ENCODE data around the gene HACL1.

HACL1 gene

GRCh38 chr3:15601399-15602145 lies at the start of gene HACL1, which contains the start of gene BTD:
TSS of gene HACL1 (minus strand) at chr3:15601569. CDS start at chr3:15601463, 106 bp downstream.
TSS of gene BTD (plus strand) at chr3:15601745. CDS start at chr3:15635440, 33,695 bp downstream.
- peak; percentile 97 to 98 for DNase-seq

- DNase-seq = no peak
Observed at GRCh38 chr3:15649858-15650257, 48.5 kb upstream of the HACL1 start.

- no peak for DNase-seq
Observed at GRCh38 chr3:15649341-15649740, 48.0 kb upstream of the HACL1 start.

GRCh38 chr3:15647611-15648167 lies 46.3 kb upstream of the HACL1 start:
- DNase-seq = peak; percentile 31 to 41

GRCh38 chr3:15646851-15647511 lies 45.6 kb upstream of the HACL1 start:
- no peak for DNase-seq

GRCh38 chr3:15645740-15646501 lies 44.6 kb upstream of the HACL1 start:
- no peak for DNase-seq

GRCh38 chr3:15645246-15645645 lies 43.9 kb upstream of the HACL1 start:
- DNase-seq = no peak

GRCh38 chr3:15638891-15639262 lies 37.5 kb upstream of the HACL1 start:
- DNase-seq = no peak

GRCh38 chr3:15638193-15638890 lies 37.0 kb upstream of the HACL1 start:
- no peak for DNase-seq

GRCh38 chr3:15637131-15637951 lies 36.0 kb upstream of the HACL1 start:
- DNase-seq = no peak

- no peak for DNase-seq
Observed at GRCh38 chr3:15636028-15636709, 34.8 kb upstream of the HACL1 start.

- DNase-seq = no peak
Observed at GRCh38 chr3:15635121-15635661, 33.8 kb upstream of the HACL1 start.

GRCh38 chr3:15634671-15635070 lies 33.3 kb upstream of the HACL1 start:
- DNase-seq = no peak

- DNase-seq = no peak
Observed at GRCh38 chr3:15633766-15634598, 32.6 kb upstream of the HACL1 start.

GRCh38 chr3:15633159-15633558 lies 31.8 kb upstream of the HACL1 start:
- DNase-seq = no peak

GRCh38 chr3:15632212-15632580 lies 30.8 kb upstream of the HACL1 start:
- no peak for DNase-seq

GRCh38 chr3:15631426-15632211 lies 30.2 kb upstream of the HACL1 start:
- no peak for DNase-seq

GRCh38 chr3:15630646-15631350 lies 29.4 kb upstream of the HACL1 start:
- no peak for DNase-seq
